Adrenal gland (tissue), 12 donors: ENCODE results near the gene MDK. TPM values are rescaled to one million over a fixed set of nuclear protein-coding genes. Genes with fewer than 3 reads are reported as not detected.

Experiments
- DNase-seq, 7 donors: peaks; one replicate each; pipeline ENCODE4 v3.0.0-alpha.2; 2019 to 2020
- H3K27ac ChIP-seq, 5 donors: fragments of 200-600 bp; sonication (generic) in 4 of 5; 1 replicate in 3 of 5; 2 replicates in 2 of 5; pipeline versions ENCODE4 v1.5.1 to v1.8.0; 2016 to 2020; ENCODE audit warnings: mild to moderate bottlenecking in 1 of 5
- H3K27me3 ChIP-seq: fragments of 200-600 bp; 2 replicates; pipeline ENCODE4 v1.8.0; 2021
- H3K36me3 ChIP-seq, 2 donors: fragments of 200-600 bp; replicated peaks in 1 of 2; 1 replicate in 1 of 2; 2 replicates in 1 of 2; pipeline versions ENCODE4 v1.5.1 to v1.8.0; 2018 to 2022
- H3K4me1 ChIP-seq, 2 donors: fragments of 200-600 bp; replicated peaks in 1 of 2; 1 replicate in 1 of 2; 2 replicates in 1 of 2; pipeline versions ENCODE4 v1.5.1 to v1.8.0; 2018 to 2021
- H3K4me3 ChIP-seq, 4 donors: fragments of 200-600 bp; sonication (generic) in 3 of 4; one replicate each; pipeline ENCODE4 v1.5.1; 2016 to 2018
- H3K9me3 ChIP-seq, 3 donors: fragments of 200-600 bp; sonication (generic) in 1 of 3; replicated peaks in 1 of 3; 1 replicate in 2 of 3; 2 replicates in 1 of 3; pipeline versions ENCODE4 v1.5.1 to v1.8.0; 2016 to 2021
- POLR2A ChIP-seq, 2 donors: fragments of 450-650 bp; IDR thresholded peaks; one replicate each; pipeline ENCODE4 v1.6.1; 2017; ENCODE audit warnings: antibody characterized with exemption in 2 of 2, mild to moderate bottlenecking in 2 of 2, moderate library complexity in 1 of 2
- WGBS, 4 donors: extraction: QIAGEN DNeasy Blood & Tissue Kit in 2 of 4; methylation state at CpG; one replicate each; pipeline versions ENCODE4 v1.1.5 to v1.1.7; 2013 to 2017; 5-methylcytosine and 5-hydroxymethylcytosine counted together
- intact Hi-C, 2 donors: fragments of 100-400 bp; cut with DNase I; formaldehyde crosslinking; loops; one replicate each; pipeline versions ENCODE4 v1.14.1 to v1.15.0; 2022 to 2023
- polyA plus RNA-seq, 3 donors: library from polyadenylated mRNA; stranded (reverse); fragments of 200-250 nt in 2 of 3; fragments of 350-450 nt in 1 of 3; fragmentation: Illumina TruSeq in 1 of 3; extraction: RNeasy Lipid Tissue Mini Kit (QIAGEN cat#74804) in 1 of 3; gene quantifications; one replicate each; pipeline ENCODE4 v1.2.3, GENCODE V29; 2013 to 2014
- total RNA-seq, 9 donors: library from RNA; depleted of rRNA in 4 of 9; stranded (reverse); fragments of >200 nt in 4 of 9; fragments of 120-200 nt in 1 of 9; fragmentation: NEBNext Ultra II Directional in 1 of 9; extraction: Animal tissue kit (Norgen Biotek cat#: 25700) in 1 of 9; gene quantifications; one replicate each; pipeline versions ENCODE4 v1.1.0 to v1.2.4, GENCODE V29; 2013 to 2023
- TF ChIP-seq, protein P1 (sequence below), 6 experiments: fragments of 450-650 bp in 4 of 6; fragments of 200-600 bp in 2 of 6; sonication (generic) in 1 of 6; IDR thresholded peaks; 1 replicate in 5 of 6; 2 replicates in 1 of 6; pipeline versions ENCODE4 v1.5.1 to v1.8.0; 2016 to 2021; ENCODE audit warnings: antibody characterized with exemption in 6 of 6, mild to moderate bottlenecking in 2 of 6, moderate library complexity in 1 of 6
- donor health status: healthy with polysubstance abuse.
- donor health status: Bipolar disorder and iron deficiency.
- donor health status: DM: yes; HTN: yes; CAD: no.
- donor health status: DM: no; HTN: no; CAD: no.
- donor health status: DM: no; HTN: no; CAD: no.
- donor health status: DM: yes; HTN: yes; CAD: no.

Gene MDK
- total and polyA plus RNA-seq, 12 donors = 73.4 to 635 (median 128) TPM

DNA sequence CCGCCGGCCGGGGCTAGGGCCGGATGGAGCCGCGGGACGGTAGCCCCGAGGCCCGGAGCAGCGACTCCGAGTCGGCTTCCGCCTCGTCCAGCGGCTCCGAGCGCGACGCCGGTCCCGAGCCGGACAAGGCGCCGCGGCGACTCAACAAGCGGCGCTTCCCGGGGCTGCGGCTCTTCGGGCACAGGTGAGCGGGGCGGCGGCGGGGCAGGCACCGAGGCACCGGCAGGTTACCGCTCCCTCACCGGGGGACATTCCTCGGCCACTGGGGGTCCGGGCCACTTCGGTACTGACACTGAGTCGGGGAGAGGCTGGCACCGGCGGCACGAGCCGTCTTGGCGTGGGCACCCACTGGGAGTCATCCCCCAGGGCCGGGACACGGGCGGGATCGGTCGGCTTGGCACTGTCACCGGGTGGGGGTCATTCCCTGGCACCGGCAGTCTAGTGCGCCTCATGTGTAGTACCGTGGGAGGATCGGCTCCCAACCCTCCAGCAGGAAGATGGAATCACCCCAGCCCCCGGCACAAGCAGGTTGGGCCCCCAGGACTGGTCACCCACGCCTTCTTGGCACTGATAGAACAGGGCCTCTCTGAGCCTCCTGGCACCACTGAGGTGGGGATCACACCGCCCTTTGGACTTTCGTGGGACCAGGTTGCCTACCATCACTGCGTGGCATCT, 33.7 kb upstream of the MDK start:
- Histone ChIP-seq H3K9me3 (no peaks in the 10 kb centered on the region), H3K27ac (peak overlapping the region in 2 of 5 donors; percentile 13 to 79), H3K4me3 (peak overlapping the region; percentile 62 to 76 (median 68)), H3K36me3 (no peaks in the 10 kb centered on the region), H3K4me1 (peaks cover 26 to 43% of the 10 kb centered on the region in 2 donors), H3K27me3 (no peaks in the 10 kb centered on the region)
- TF ChIP-seq, protein P1, sequence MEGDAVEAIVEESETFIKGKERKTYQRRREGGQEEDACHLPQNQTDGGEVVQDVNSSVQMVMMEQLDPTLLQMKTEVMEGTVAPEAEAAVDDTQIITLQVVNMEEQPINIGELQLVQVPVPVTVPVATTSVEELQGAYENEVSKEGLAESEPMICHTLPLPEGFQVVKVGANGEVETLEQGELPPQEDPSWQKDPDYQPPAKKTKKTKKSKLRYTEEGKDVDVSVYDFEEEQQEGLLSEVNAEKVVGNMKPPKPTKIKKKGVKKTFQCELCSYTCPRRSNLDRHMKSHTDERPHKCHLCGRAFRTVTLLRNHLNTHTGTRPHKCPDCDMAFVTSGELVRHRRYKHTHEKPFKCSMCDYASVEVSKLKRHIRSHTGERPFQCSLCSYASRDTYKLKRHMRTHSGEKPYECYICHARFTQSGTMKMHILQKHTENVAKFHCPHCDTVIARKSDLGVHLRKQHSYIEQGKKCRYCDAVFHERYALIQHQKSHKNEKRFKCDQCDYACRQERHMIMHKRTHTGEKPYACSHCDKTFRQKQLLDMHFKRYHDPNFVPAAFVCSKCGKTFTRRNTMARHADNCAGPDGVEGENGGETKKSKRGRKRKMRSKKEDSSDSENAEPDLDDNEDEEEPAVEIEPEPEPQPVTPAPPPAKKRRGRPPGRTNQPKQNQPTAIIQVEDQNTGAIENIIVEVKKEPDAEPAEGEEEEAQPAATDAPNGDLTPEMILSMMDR (IDR thresholded peaks at IDR 0.05) = peak in 1 of 6 experiments; percentile 1
- no peak for TF ChIP-seq POLR2A (IDR thresholded peaks at IDR 0.05)
- WGBS, 4 donors = 13 to 38% (median 24%) methylated on average over 3 to 63 of the region's 63 CpGs
- intact Hi-C loops = no loop called here
- DNase-seq = peak in 4 of 7 donors; percentile 30 to 55 (median 46)

DNA sequence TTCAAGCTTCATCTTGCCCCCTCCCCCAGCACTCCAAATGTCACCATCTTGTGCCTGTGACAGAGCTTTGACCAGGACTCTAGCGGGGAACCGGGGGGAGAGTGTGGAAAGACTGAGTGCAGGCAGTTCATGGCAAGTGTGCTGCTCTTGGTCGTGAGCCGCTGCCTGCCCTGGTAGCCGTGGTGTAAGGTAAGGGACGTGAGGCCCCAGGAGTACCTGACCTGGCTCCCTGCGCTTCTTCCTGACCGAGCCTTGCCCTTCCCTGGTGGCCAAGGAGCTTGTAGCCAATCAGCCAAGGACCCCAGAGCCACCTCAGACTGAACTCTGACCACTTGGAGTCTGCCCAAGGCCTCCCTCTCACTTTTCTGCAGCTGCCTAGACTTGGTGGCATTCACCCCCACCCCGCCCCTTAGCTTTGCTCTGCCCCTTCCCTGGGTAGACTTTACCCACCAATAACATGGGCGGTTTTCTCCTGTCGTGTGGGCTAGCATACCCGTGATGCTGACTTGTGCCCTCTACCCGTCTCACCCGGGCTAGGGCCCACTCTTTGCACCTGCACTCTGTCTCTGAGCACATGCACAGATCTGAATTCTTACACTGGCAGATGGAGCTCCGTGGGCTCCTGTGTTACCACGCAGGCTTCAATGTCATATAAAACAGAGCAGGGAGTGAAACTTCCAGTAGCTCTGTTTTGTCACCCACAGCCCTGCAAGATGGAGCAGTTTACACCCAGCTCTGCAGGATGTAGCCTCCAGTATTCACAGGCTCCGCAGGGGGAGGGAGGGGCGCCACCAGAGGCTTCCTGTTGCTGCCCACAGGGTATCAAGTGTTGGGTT, 32.7 kb upstream of the MDK start:
- no peaks in the 10 kb centered on the region for H3K27me3 ChIP-seq
- no peak overlapping the region for H3K27ac ChIP-seq
- 61 to 77% (median 72%) methylated on average over 12 to 18 of the region's 18 CpGs for WGBS, 4 donors
- no peaks in the 10 kb centered on the region for H3K9me3 ChIP-seq
- no peak overlapping the region for H3K4me3 ChIP-seq
- peak in 1 of 7 donors; percentile 22 for DNase-seq
- peaks cover 28 to 43% of the 10 kb centered on the region in 2 donors for H3K4me1 ChIP-seq
- intact Hi-C loops = no loop called here
- TF ChIP-seq, protein P1 (IDR thresholded peaks at IDR 0.05) = no peak
- no peak for TF ChIP-seq POLR2A (IDR thresholded peaks at IDR 0.05)
- H3K36me3 ChIP-seq = no peaks in the 10 kb centered on the region

DNA sequence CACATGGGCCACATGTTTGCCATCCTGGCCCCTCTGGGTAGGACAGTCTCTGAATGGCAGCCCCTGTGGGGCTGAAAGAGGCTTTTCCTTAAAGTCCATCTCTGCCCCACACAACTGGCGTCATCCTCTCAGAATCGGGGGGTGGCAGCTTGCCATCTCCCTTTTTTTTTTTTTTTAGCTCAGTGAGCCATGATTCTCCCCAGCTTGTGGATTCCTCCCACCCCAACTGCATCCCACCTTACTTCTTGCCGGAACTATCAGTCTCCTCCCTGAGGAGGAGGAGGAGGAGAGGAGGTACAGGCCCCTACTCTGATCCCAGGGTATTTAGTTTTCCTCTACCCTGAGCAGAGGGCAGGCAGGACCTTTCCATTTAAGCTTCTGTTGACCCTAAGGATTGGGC, 30.8 kb upstream of the MDK start:
- no peak for DNase-seq
- H3K36me3 ChIP-seq = no peaks in the 10 kb centered on the region
- WGBS, 4 donors = 59 to 70% (median 63%) methylated on average over 3 of the region's 3 CpGs
- H3K27me3 ChIP-seq = no peaks in the 10 kb centered on the region
- no peak overlapping the region for H3K4me3 ChIP-seq
- intact Hi-C loops = no loop called here
- H3K4me1 ChIP-seq = peaks cover 28 to 43% of the 10 kb centered on the region in 2 donors
- H3K27ac ChIP-seq = no peak overlapping the region
- H3K9me3 ChIP-seq = no peaks in the 10 kb centered on the region
- TF ChIP-seq POLR2A (IDR thresholded peaks at IDR 0.05) = no peak
- TF ChIP-seq, protein P1 (IDR thresholded peaks at IDR 0.05) = no peak

DNA sequence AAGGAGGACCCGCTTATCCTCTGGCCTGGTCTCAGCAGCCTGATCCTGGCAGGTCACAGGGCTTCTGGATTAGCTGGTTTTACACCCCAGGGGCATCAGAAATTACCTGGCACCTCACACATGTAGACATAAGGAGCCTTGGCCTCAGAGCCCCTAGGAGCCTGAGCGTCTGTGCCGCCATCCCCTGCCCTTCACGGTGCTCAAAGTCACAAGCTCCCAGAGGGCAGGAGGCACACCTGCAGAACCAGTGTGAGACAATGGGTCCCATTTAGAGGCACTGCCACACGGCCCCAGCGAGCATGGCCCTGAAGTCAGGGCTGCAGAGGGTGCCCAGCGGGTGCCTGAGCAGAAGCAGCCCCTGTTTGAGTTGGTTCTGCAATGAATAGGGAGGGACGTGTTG, 30.3 kb upstream of the MDK start:
- H3K36me3 ChIP-seq = no peaks in the 10 kb centered on the region
- peak overlapping the region in 1 of 5 donors; percentile 47 for H3K27ac ChIP-seq
- H3K4me1 ChIP-seq = peaks cover 28 to 43% of the 10 kb centered on the region in 2 donors
- H3K27me3 ChIP-seq = no peaks in the 10 kb centered on the region
- no peak for DNase-seq
- intact Hi-C loops = no loop called here
- WGBS, 4 donors = 63 to 84% (median 77%) methylated on average over 1 to 8 of the region's 8 CpGs
- no peak overlapping the region for H3K4me3 ChIP-seq
- no peaks in the 10 kb centered on the region for H3K9me3 ChIP-seq
- TF ChIP-seq, protein P1 (IDR thresholded peaks at IDR 0.05) = no peak
- TF ChIP-seq POLR2A (IDR thresholded peaks at IDR 0.05) = no peak
